Activated T-cell treated with anti-CD3 and anti-CD28 coated beads for 48 hours (primary cell): Measurements from ENCODE around the gene JAZF1.
A peak's percentile ranks its signal among the peaks of the same experiment; 100 is the strongest.
"Not testable (repeated sequence)": the region's sequence is repeated elsewhere in the genome, so short reads cannot be mapped to it uniquely, and the experiment has no call there.

ENCODE experiments used
- DNase-seq: peaks from one replicate; pipeline ENCODE4 v3.0.0-alpha.2; 2020; ENCODE audit warnings: low read depth

JAZF1 gene

GRCh38 chr7:27912751-27913150 is 267.8 kb downstream of the JAZF1 start:
- no peak for DNase-seq

GRCh38 chr7:27911920-27912319 is 268.7 kb downstream of the JAZF1 start:
- no peak for DNase-seq

- DNase-seq = no peak
These were observed 270.3 kb downstream of the JAZF1 start for GRCh38 chr7:27910326-27910725.

GRCh38 chr7:27908534-27909165 is 271.9 kb downstream of the JAZF1 start:
- DNase-seq = no peak

GRCh38 chr7:27906385-27907091 is 274.1 kb downstream of the JAZF1 start:
- no peak for DNase-seq

- no peak for DNase-seq
These were observed 274.6 kb downstream of the JAZF1 start for GRCh38 chr7:27905951-27906350.

- DNase-seq = no peak
These were observed 279.4 kb downstream of the JAZF1 start for GRCh38 chr7:27901028-27901760.

GRCh38 chr7:27900006-27900405 is 280.6 kb downstream of the JAZF1 start:
- DNase-seq = no peak

GRCh38 chr7:27899601-27900000 is 281.0 kb downstream of the JAZF1 start:
- DNase-seq = peak; percentile 8

GRCh38 chr7:27897441-27897847 is 283.2 kb downstream of the JAZF1 start:
- no peak for DNase-seq

- no peak for DNase-seq
These were observed 283.6 kb downstream of the JAZF1 start for GRCh38 chr7:27897001-27897400.

- DNase-seq = no peak
These were observed 285.0 kb downstream of the JAZF1 start for GRCh38 chr7:27895551-27895950.

- no peak for DNase-seq
These were observed 290.3 kb downstream of the JAZF1 start for GRCh38 chr7:27890205-27890849.

GRCh38 chr7:27889800-27890199 is 290.8 kb downstream of the JAZF1 start:
- DNase-seq = no peak

- no peak for DNase-seq
These were observed 291.9 kb downstream of the JAZF1 start for GRCh38 chr7:27888736-27889135.

GRCh38 chr7:27886710-27887109 is 293.9 kb downstream of the JAZF1 start:
- not testable (repeated sequence) for DNase-seq

- no peak for DNase-seq
These were observed 294.9 kb downstream of the JAZF1 start for GRCh38 chr7:27885652-27886051.

- no peak for DNase-seq
These were observed 296.9 kb downstream of the JAZF1 start for GRCh38 chr7:27883696-27884095.

GRCh38 chr7:27876756-27877155 is 303.8 kb downstream of the JAZF1 start:
- no peak for DNase-seq

- no peak for DNase-seq
These were observed 304.8 kb downstream of the JAZF1 start for GRCh38 chr7:27875832-27876231.

GRCh38 chr7:27875061-27875460 is 305.5 kb downstream of the JAZF1 start:
- DNase-seq = no peak
